ENCODE measurements around the gene TEK. TPM values are rescaled to one million over a fixed set of nuclear protein-coding genes. Genes with fewer than 3 reads are reported as not detected.

The TEK gene
- total RNA-seq, 1 donor from 2014 or later = not detected

DNA sequence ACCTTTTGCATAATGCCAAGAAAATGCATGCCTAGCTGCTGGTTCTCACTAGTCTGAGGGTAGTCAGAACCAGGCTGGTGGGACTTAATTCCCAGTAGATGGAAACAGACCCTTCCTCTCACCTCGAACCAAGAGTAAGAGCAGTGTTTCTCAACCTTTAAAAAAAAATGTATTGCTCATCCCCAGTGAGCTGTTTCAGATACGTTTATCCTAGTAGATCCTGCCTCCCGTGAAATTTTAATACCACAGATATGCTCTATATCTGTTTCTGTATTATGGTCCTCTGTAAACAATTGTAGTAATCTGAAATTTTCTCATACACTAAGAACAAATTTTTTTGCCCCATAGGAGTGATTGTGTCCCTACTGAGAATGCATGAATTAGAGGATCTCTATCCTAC, 86.2 kb downstream of the TEK start:
- Mint-ChIP-seq H3K9me3 (no peaks in the 10 kb centered on the region), H3K4me1 (no peaks in the 10 kb centered on the region), H3K27me3 (no peaks in the 10 kb centered on the region), H3K4me3 (no peak overlapping the region), H3K36me3 (ENCODE audit: low read depth) (no peaks in the 10 kb centered on the region), H3K27ac (no peak overlapping the region)
- ATAC-seq (ENCODE audit: low read depth) (no peak), DNase-seq (no peak)
- TF ChIP-seq, protein P1, sequence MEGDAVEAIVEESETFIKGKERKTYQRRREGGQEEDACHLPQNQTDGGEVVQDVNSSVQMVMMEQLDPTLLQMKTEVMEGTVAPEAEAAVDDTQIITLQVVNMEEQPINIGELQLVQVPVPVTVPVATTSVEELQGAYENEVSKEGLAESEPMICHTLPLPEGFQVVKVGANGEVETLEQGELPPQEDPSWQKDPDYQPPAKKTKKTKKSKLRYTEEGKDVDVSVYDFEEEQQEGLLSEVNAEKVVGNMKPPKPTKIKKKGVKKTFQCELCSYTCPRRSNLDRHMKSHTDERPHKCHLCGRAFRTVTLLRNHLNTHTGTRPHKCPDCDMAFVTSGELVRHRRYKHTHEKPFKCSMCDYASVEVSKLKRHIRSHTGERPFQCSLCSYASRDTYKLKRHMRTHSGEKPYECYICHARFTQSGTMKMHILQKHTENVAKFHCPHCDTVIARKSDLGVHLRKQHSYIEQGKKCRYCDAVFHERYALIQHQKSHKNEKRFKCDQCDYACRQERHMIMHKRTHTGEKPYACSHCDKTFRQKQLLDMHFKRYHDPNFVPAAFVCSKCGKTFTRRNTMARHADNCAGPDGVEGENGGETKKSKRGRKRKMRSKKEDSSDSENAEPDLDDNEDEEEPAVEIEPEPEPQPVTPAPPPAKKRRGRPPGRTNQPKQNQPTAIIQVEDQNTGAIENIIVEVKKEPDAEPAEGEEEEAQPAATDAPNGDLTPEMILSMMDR (IDR thresholded peaks at IDR 0.05) = no peak
- ChIA-PET CTCF (no interaction called here), POLR2A (no interaction called here)
- intact Hi-C loops (cut with micrococcal nuclease) = no loop called here

DNA sequence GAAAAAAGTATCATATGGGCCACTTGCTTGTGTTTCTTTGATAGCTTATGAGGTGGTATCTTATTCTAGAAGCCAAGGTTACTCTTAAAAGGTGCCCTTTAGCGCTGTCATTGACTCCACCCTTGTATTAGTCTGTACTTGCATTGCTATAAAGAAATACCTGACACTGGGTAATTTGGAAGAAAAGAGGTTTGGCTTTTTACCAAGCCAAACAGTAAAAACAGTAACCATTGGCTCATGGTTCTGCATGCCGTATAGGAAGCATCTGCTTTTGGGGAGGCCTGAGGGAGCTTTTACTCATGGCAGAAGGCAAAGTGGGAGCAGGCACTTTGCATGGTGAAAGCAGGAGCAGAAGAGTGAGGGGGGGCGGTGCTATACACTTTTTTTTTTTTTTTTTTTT, 87.4 kb downstream of the TEK start:
- TF ChIP-seq, protein P1 (IDR thresholded peaks at IDR 0.05) = no peak
- intact Hi-C loops (cut with micrococcal nuclease) = no loop called here
- no peak overlapping the region for H3K4me3 Mint-ChIP-seq
- no peaks in the 10 kb centered on the region for H3K9me3 Mint-ChIP-seq
- H3K27ac Mint-ChIP-seq = no peak overlapping the region
- H3K27me3 Mint-ChIP-seq = no peaks in the 10 kb centered on the region
- no peak for ATAC-seq (ENCODE audit: low read depth)
- ChIA-PET POLR2A (no interaction called here), CTCF (no interaction called here)
- H3K4me1 Mint-ChIP-seq = no peaks in the 10 kb centered on the region
- H3K36me3 Mint-ChIP-seq (ENCODE audit: low read depth) = no peaks in the 10 kb centered on the region
- no peak for DNase-seq

DNA sequence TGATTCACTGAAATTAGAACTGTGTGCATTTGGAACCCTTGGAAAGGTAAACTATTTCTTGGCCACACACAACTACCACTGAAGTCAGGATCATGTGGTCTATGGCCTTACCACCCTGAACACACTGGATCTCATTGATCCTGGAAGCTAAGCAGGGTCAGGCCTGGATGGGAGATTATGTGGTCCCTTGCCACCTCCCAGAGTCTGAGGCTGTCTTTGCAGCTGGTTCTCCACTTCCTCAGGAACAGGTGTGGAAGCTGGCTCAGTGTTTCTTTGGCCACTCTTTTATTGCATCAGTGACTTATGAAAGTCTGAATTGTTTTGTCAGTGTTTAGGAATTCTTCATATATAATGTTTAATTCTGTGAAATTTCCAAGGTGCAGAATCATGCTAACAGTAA, 89.2 kb downstream of the TEK start:
- DNase-seq = no peak
- H3K4me1 Mint-ChIP-seq = no peaks in the 10 kb centered on the region
- TF ChIP-seq, protein P1 (IDR thresholded peaks at IDR 0.05) = no peak
- no peaks in the 10 kb centered on the region for H3K27me3 Mint-ChIP-seq
- H3K36me3 Mint-ChIP-seq (ENCODE audit: low read depth) = no peaks in the 10 kb centered on the region
- intact Hi-C loops (cut with micrococcal nuclease) = no loop called here
- ChIA-PET CTCF (no interaction called here), POLR2A (no interaction called here)
- no peak overlapping the region for H3K4me3 Mint-ChIP-seq
- H3K27ac Mint-ChIP-seq = no peak overlapping the region
- ATAC-seq (ENCODE audit: low read depth) = no peak
- no peaks in the 10 kb centered on the region for H3K9me3 Mint-ChIP-seq

DNA sequence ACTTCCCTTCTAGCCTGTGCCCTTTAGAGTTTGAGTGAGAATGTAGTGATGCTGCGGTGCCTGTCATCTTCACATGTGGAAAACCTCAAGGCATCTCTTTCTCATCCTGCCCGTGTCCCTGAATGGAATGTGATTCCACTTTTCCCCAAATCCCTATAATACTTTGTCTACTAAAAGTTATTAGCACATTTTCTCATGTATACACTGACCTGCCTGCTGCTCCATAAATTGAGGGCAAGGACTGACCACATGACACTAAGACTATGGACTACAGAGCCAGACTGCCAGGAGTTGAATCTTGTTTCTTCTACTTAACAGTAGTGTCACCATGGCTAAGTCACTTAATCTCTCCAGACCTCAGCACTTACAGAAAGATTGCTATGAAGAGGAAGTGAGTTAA, 93.0 kb downstream of the TEK start:
- no peak for DNase-seq
- ChIA-PET POLR2A (no interaction called here), CTCF (no interaction called here)
- Mint-ChIP-seq H3K27me3 (no peaks in the 10 kb centered on the region), H3K9me3 (no peaks in the 10 kb centered on the region), H3K4me3 (no peak overlapping the region), H3K4me1 (no peaks in the 10 kb centered on the region), H3K27ac (no peak overlapping the region), H3K36me3 (ENCODE audit: low read depth) (no peaks in the 10 kb centered on the region)
- intact Hi-C loops (cut with micrococcal nuclease) = no loop called here
- ATAC-seq (ENCODE audit: low read depth) = no peak
- TF ChIP-seq, protein P1 (IDR thresholded peaks at IDR 0.05) = no peak

DNA sequence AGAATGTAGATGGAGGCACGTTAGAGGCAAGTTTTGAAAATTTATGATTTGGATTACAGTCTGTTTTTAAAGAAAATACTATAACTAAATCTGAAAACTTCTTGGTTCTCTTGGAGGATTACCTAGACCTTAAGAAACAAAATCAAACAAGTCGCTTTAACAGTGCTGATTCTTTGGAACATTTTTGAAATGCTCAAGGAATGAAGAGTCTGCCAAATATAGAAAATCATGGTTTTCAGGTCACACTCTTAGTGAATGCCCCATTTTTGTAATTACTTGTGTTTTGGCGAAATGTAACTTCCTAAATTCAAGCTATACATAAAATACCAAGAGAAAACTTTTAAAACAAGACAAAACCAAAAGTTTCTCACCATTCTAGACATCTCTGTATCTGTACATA, 94.8 kb downstream of the TEK start:
- ATAC-seq (ENCODE audit: low read depth) (no peak), DNase-seq (no peak)
- Mint-ChIP-seq H3K36me3 (ENCODE audit: low read depth) (no peaks in the 10 kb centered on the region), H3K27me3 (no peaks in the 10 kb centered on the region), H3K4me3 (no peak overlapping the region), H3K27ac (no peak overlapping the region), H3K4me1 (no peaks in the 10 kb centered on the region), H3K9me3 (no peaks in the 10 kb centered on the region)
- intact Hi-C loops (cut with micrococcal nuclease) = no loop called here
- TF ChIP-seq, protein P1 (IDR thresholded peaks at IDR 0.05) = no peak
- ChIA-PET POLR2A (no interaction called here), CTCF (no interaction called here)
